WTC11 (cell line): ENCODE data around the gene OLFM2. TPM values are rescaled to one million over a fixed set of nuclear protein-coding genes. Genes with fewer than 3 reads are reported as not detected.

Source experiments
- ATF1 ChIP-seq: sonication (generic); formaldehyde crosslinking; IDR thresholded peaks from 2 replicates; pipeline ENCODE4 v1.8.1; 2023; ENCODE audit warnings: mild to moderate bottlenecking, moderate library complexity, missing genetic modification reagents
- ATF6 ChIP-seq: sonication (generic); formaldehyde crosslinking; IDR thresholded peaks from 2 replicates; pipeline ENCODE4 v1.8.1; 2023; ENCODE audit warnings: mild to moderate bottlenecking, missing genetic modification reagents
- CREB1 ChIP-seq: sonication (generic); formaldehyde crosslinking; IDR thresholded peaks from 2 replicates; pipeline ENCODE4 v1.8.0; 2023; ENCODE audit warnings: mild to moderate bottlenecking, missing genetic modification reagents
- FOXP4 ChIP-seq: sonication (generic); formaldehyde crosslinking; IDR thresholded peaks from 2 replicates; pipeline ENCODE4 v1.8.0; 2022; ENCODE audit warnings: mild to moderate bottlenecking, missing genetic modification reagents
- NFYB ChIP-seq: sonication (generic); formaldehyde crosslinking; conservative IDR thresholded peaks from 2 replicates; pipeline ENCODE4 v1.8.0; 2022; ENCODE audit warnings: low read depth, missing genetic modification reagents
- SP1 ChIP-seq: sonication (generic); formaldehyde crosslinking; conservative IDR thresholded peaks from 2 replicates; pipeline ENCODE4 v1.8.1; 2022; ENCODE audit warnings: missing genetic modification reagents
- USF1 ChIP-seq: sonication (generic); formaldehyde crosslinking; IDR thresholded peaks from 2 replicates; pipeline ENCODE4 v1.8.0; 2022; ENCODE audit warnings: mild to moderate bottlenecking, missing genetic modification reagents
- ZBTB21 ChIP-seq: sonication (generic); formaldehyde crosslinking; IDR thresholded peaks from 2 replicates; pipeline ENCODE4 v1.8.1; 2023; ENCODE audit warnings: mild to moderate bottlenecking, missing genetic modification reagents, borderline replicate concordance
- ZNF532 ChIP-seq: fragments of 250-450 bp; sonication (Bioruptor Pico); IDR thresholded peaks from 2 replicates; pipeline ENCODE4 v1.9.0; 2021; ENCODE audit warnings: mild to moderate bottlenecking, borderline replicate concordance
- total RNA-seq: library from RNA; stranded (reverse); gene quantifications from 3 replicates; pipeline ENCODE4 v1.2.3, GENCODE V29; 2021
- TF ChIP-seq, protein P1 (sequence below): fragments of 250-450 bp; sonication (Bioruptor Pico); IDR thresholded peaks from 2 replicates; pipeline ENCODE4 v1.9.0; 2021; ENCODE audit warnings: mild to moderate bottlenecking
- TF ChIP-seq, protein P2 (sequence below): sonication (generic); formaldehyde crosslinking; IDR thresholded peaks from 2 replicates; pipeline ENCODE4 v1.8.0; 2022; ENCODE audit warnings: mild to moderate bottlenecking, missing genetic modification reagents
- TF ChIP-seq, protein P3 (sequence below): fragments of 250-450 bp; sonication (Bioruptor Pico); IDR thresholded peaks from 2 replicates; pipeline ENCODE4 v2.1.2; 2022; ENCODE audit warnings: mild to moderate bottlenecking, moderate library complexity

OLFM2 gene
- total RNA-seq, 1 experiment from 2014 or later = 66.0 TPM

DNA sequence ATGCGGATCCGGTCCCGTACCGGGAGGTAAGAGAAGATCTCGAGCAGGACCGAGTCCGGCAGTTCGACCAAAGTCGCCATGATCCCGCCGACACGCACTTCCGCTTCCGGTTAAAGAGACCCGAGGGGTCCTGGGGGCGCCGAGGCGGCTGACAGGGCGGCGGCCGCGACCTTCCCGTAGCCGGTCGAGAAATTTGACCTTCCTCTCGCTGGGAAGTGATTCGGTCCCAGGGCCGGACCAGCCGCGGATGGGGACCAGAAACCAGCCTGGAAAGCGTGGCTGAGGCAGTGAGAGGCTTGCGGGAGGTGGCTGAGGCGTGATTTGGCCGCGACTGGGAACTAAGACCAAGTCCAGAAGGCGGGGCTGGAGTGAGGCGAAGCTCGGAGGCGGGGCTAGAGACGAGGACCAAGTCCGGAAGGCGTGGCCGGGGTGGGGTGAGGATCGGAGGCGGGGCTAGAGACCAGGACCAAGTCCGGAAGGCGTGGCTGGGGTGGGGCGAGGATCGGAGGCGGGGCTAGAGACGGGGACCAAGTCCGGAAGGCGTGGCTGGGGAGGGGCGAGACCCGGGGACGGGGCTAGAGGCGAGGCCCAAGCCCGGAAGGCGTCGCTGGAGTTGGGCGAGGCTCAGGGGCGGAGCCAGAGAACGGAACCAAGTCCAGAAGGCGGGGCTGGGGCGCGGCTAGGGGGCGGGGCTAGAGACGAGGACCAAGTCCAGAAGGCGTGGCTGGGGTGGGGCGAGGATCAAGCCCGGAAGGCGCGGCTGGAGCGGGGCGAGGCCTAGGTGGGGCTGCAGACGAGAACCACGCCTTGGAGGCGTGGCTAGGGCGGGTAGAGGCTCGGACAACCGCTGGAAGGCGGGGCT, 117.3 kb downstream of the OLFM2 start, which contains the start of gene FBXL12 (continued):
- TF ChIP-seq ATF6 (CRISPR knock-in tag) (no peak), ATF1 (CRISPR knock-in tag) (no peak), ZNF532 (CRISPR knock-in tag) (no peak), SP1 (CRISPR knock-in tag) (peak; percentile 31; the same call in 1 of the 2 replicates), USF1 (0 out of 2 replicates have a peak, but pooled peaks have one; percentile 22), FOXP4 (peak; percentile 15), NFYB (CRISPR knock-in tag) (no peak), ZBTB21 (CRISPR knock-in tag) (0 out of 2 replicates have a peak, but pooled peaks have one; percentile 9), CREB1 (0 out of 2 replicates have a peak, but pooled peaks have one; percentile 13)
- TF ChIP-seq, protein P1, sequence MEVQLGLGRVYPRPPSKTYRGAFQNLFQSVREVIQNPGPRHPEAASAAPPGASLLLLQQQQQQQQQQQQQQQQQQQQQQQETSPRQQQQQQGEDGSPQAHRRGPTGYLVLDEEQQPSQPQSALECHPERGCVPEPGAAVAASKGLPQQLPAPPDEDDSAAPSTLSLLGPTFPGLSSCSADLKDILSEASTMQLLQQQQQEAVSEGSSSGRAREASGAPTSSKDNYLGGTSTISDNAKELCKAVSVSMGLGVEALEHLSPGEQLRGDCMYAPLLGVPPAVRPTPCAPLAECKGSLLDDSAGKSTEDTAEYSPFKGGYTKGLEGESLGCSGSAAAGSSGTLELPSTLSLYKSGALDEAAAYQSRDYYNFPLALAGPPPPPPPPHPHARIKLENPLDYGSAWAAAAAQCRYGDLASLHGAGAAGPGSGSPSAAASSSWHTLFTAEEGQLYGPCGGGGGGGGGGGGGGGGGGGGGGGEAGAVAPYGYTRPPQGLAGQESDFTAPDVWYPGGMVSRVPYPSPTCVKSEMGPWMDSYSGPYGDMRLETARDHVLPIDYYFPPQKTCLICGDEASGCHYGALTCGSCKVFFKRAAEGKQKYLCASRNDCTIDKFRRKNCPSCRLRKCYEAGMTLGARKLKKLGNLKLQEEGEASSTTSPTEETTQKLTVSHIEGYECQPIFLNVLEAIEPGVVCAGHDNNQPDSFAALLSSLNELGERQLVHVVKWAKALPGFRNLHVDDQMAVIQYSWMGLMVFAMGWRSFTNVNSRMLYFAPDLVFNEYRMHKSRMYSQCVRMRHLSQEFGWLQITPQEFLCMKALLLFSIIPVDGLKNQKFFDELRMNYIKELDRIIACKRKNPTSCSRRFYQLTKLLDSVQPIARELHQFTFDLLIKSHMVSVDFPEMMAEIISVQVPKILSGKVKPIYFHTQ (CRISPR knock-in tag) = no peak
- TF ChIP-seq, protein P2, sequence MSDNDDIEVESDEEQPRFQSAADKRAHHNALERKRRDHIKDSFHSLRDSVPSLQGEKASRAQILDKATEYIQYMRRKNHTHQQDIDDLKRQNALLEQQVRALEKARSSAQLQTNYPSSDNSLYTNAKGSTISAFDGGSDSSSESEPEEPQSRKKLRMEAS (CRISPR knock-in tag) = peak; percentile 81
- TF ChIP-seq, protein P3, sequence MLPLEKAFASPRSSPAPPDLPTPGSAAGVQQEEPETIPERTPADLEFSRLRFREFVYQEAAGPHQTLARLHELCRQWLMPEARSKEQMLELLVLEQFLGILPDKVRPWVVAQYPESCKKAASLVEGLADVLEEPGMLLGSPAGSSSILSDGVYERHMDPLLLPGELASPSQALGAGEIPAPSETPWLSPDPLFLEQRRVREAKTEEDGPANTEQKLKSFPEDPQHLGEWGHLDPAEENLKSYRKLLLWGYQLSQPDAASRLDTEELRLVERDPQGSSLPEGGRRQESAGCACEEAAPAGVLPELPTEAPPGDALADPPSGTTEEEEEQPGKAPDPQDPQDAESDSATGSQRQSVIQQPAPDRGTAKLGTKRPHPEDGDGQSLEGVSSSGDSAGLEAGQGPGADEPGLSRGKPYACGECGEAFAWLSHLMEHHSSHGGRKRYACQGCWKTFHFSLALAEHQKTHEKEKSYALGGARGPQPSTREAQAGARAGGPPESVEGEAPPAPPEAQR (CRISPR knock-in tag) = no peak
